Activated CD4-positive, alpha-beta memory T cell treated with anti-CD3 and anti-CD28 coated beads for 36 hours (primary cell): ENCODE results near the gene ACOT11. TPM values are rescaled to one million over a fixed set of nuclear protein-coding genes. Genes with fewer than 3 reads are reported as not detected.

Experiments used
- CTCF ChIA-PET: fragments of 350-600 bp; sonication (Branson Sonifier 250); formaldehyde crosslinking; loops from one replicate; lab custom pipeline; 2021; ENCODE audit warnings: antibody characterized with exemption, inconsistent platforms; lab: Charles Lee
- POLR2A ChIA-PET: fragments of 350-600 bp; sonication (Branson Sonifier 250); formaldehyde crosslinking; loops from one replicate; lab custom pipeline; 2021; ENCODE audit warnings: antibody characterized with exemption; lab: Charles Lee
- DNase-seq: peaks from one replicate; pipeline ENCODE4 v3.0.0-alpha.2; 2020
- H3K27ac Mint-ChIP-seq: one replicate; pipeline ENCODE4 v1.8.0; 2021; ENCODE audit warnings: mixed read lengths
- H3K27me3 Mint-ChIP-seq: one replicate; pipeline ENCODE4 v1.8.0; 2021; ENCODE audit warnings: mixed read lengths
- H3K36me3 Mint-ChIP-seq: one replicate; pipeline ENCODE4 v1.8.0; 2021; ENCODE audit warnings: mixed read lengths
- H3K4me1 Mint-ChIP-seq: one replicate; pipeline ENCODE4 v1.8.0; 2021; ENCODE audit warnings: low read depth, mixed read lengths
- H3K4me3 Mint-ChIP-seq: one replicate; pipeline ENCODE4 v1.8.0; 2021; ENCODE audit warnings: mild to moderate bottlenecking, mixed read lengths
- H3K9me3 Mint-ChIP-seq: one replicate; pipeline ENCODE4 v1.8.0; 2021; ENCODE audit warnings: mixed read lengths
- intact Hi-C: fragments of 100-400 bp; cut with micrococcal nuclease; formaldehyde crosslinking; loops from one replicate; pipeline ENCODE4 v1.15.1; 2023
- total RNA-seq, 2 experiments: library from RNA; stranded (reverse); gene quantifications; one replicate each; pipeline ENCODE4 v1.2.3, GENCODE V29; 2021

ACOT11 gene
- total RNA-seq, 2 experiments from 2014 or later = 0.99 to 1.1 TPM

GRCh38 chr1:54600947-54601721, 53.1 kb downstream of the ACOT11 start:
- no peaks in the 10 kb centered on the region for H3K36me3 Mint-ChIP-seq
- peaks cover 12% of the 10 kb centered on the region for H3K4me1 Mint-ChIP-seq
- CTCF ChIA-PET = no interaction called here
- H3K9me3 Mint-ChIP-seq = no peaks in the 10 kb centered on the region
- no peak for DNase-seq
- no peak overlapping the region for H3K4me3 Mint-ChIP-seq
- H3K27ac Mint-ChIP-seq = no peak overlapping the region
- POLR2A ChIA-PET = no interaction called here
- intact Hi-C loops = no loop called here
- H3K27me3 Mint-ChIP-seq = no peaks in the 10 kb centered on the region

GRCh38 chr1:54601730-54602129, 53.7 kb downstream of the ACOT11 start:
- intact Hi-C loops = no loop called here
- peaks cover 12% of the 10 kb centered on the region for H3K4me1 Mint-ChIP-seq
- no peak overlapping the region for H3K27ac Mint-ChIP-seq
- DNase-seq = no peak
- CTCF ChIA-PET = no interaction called here
- no peaks in the 10 kb centered on the region for H3K9me3 Mint-ChIP-seq
- POLR2A ChIA-PET = no interaction called here
- H3K4me3 Mint-ChIP-seq = no peak overlapping the region
- no peaks in the 10 kb centered on the region for H3K36me3 Mint-ChIP-seq
- H3K27me3 Mint-ChIP-seq = no peaks in the 10 kb centered on the region

GRCh38 chr1:54602554-54602953, 54.5 kb downstream of the ACOT11 start:
- intact Hi-C loops = no loop called here
- no peak for DNase-seq
- Mint-ChIP-seq H3K36me3 (no peaks in the 10 kb centered on the region), H3K4me3 (no peak overlapping the region), H3K4me1 (peaks cover 12% of the 10 kb centered on the region), H3K27me3 (no peaks in the 10 kb centered on the region), H3K9me3 (no peaks in the 10 kb centered on the region), H3K27ac (no peak overlapping the region)
- ChIA-PET CTCF (no interaction called here), POLR2A (no interaction called here)

- H3K27me3 Mint-ChIP-seq = no peaks in the 10 kb centered on the region
- ChIA-PET POLR2A (no interaction called here), CTCF (no interaction called here)
- no peaks in the 10 kb centered on the region for H3K36me3 Mint-ChIP-seq
- DNase-seq = no peak
- no peaks in the 10 kb centered on the region for H3K9me3 Mint-ChIP-seq
- peaks cover 12% of the 10 kb centered on the region for H3K4me1 Mint-ChIP-seq
- no peak overlapping the region for H3K27ac Mint-ChIP-seq
- intact Hi-C loops = no loop called here
- H3K4me3 Mint-ChIP-seq = no peak overlapping the region
Measured at GRCh38 chr1:54603241-54603640, 55.2 kb downstream of the ACOT11 start.

- no peak overlapping the region for H3K4me3 Mint-ChIP-seq
- H3K27ac Mint-ChIP-seq = no peak overlapping the region
- CTCF ChIA-PET = no interaction called here
- POLR2A ChIA-PET = no interaction called here
- no peaks in the 10 kb centered on the region for H3K9me3 Mint-ChIP-seq
- H3K27me3 Mint-ChIP-seq = no peaks in the 10 kb centered on the region
- no peaks in the 10 kb centered on the region for H3K36me3 Mint-ChIP-seq
- peaks cover 12% of the 10 kb centered on the region for H3K4me1 Mint-ChIP-seq
- no peak for DNase-seq
- intact Hi-C loops = no loop called here
Measured at GRCh38 chr1:54604051-54604450, 56.0 kb downstream of the ACOT11 start.

- Mint-ChIP-seq H3K9me3 (no peaks in the 10 kb centered on the region), H3K27ac (no peak overlapping the region), H3K36me3 (no peaks in the 10 kb centered on the region), H3K27me3 (no peaks in the 10 kb centered on the region), H3K4me3 (no peak overlapping the region), H3K4me1 (peaks cover 12% of the 10 kb centered on the region)
- ChIA-PET CTCF (no interaction called here), POLR2A (no interaction called here)
- DNase-seq = peak; percentile 50
- intact Hi-C loops = no loop called here
Measured at GRCh38 chr1:54604572-54605370, 56.7 kb downstream of the ACOT11 start.

- Mint-ChIP-seq H3K27ac (no peak overlapping the region), H3K4me1 (peaks cover 12% of the 10 kb centered on the region), H3K9me3 (no peaks in the 10 kb centered on the region), H3K36me3 (no peaks in the 10 kb centered on the region), H3K4me3 (no peak overlapping the region), H3K27me3 (no peaks in the 10 kb centered on the region)
- CTCF ChIA-PET = no interaction called here
- intact Hi-C loops = no loop called here
- no peak for DNase-seq
- POLR2A ChIA-PET = no interaction called here
Measured at GRCh38 chr1:54606096-54606989, 58.3 kb downstream of the ACOT11 start.

GRCh38 chr1:54606990-54607325, 58.9 kb downstream of the ACOT11 start:
- ChIA-PET CTCF (no interaction called here), POLR2A (no interaction called here)
- no peak overlapping the region for H3K27ac Mint-ChIP-seq
- no peaks in the 10 kb centered on the region for H3K36me3 Mint-ChIP-seq
- no peak for DNase-seq
- peaks cover 12% of the 10 kb centered on the region for H3K4me1 Mint-ChIP-seq
- no peak overlapping the region for H3K4me3 Mint-ChIP-seq
- H3K9me3 Mint-ChIP-seq = no peaks in the 10 kb centered on the region
- intact Hi-C loops = no loop called here
- no peaks in the 10 kb centered on the region for H3K27me3 Mint-ChIP-seq

- intact Hi-C loops = no loop called here
- Mint-ChIP-seq H3K36me3 (no peaks in the 10 kb centered on the region), H3K4me3 (no peak overlapping the region), H3K27ac (no peak overlapping the region), H3K27me3 (no peaks in the 10 kb centered on the region), H3K9me3 (no peaks in the 10 kb centered on the region), H3K4me1 (peaks cover 12% of the 10 kb centered on the region)
- POLR2A ChIA-PET = no interaction called here
- CTCF ChIA-PET = no interaction called here
- DNase-seq = no peak
Measured at GRCh38 chr1:54607821-54608565, 60.0 kb downstream of the ACOT11 start.

GRCh38 chr1:54608566-54609230, 60.7 kb downstream of the ACOT11 start:
- DNase-seq = no peak
- Mint-ChIP-seq H3K27me3 (no peaks in the 10 kb centered on the region), H3K36me3 (no peaks in the 10 kb centered on the region), H3K4me1 (peaks cover 12% of the 10 kb centered on the region), H3K27ac (no peak overlapping the region), H3K4me3 (no peak overlapping the region), H3K9me3 (no peaks in the 10 kb centered on the region)
- CTCF ChIA-PET = no interaction called here
- intact Hi-C loops = no loop called here
- POLR2A ChIA-PET = no interaction called here

GRCh38 chr1:54609301-54609921, 61.4 kb downstream of the ACOT11 start:
- no peaks in the 10 kb centered on the region for H3K27me3 Mint-ChIP-seq
- H3K27ac Mint-ChIP-seq = no peak overlapping the region
- no peaks in the 10 kb centered on the region for H3K9me3 Mint-ChIP-seq
- no peak overlapping the region for H3K4me3 Mint-ChIP-seq
- intact Hi-C loops = no loop called here
- DNase-seq = no peak
- peaks cover 8% of the 10 kb centered on the region for H3K4me1 Mint-ChIP-seq
- ChIA-PET POLR2A (no interaction called here), CTCF (no interaction called here)
- H3K36me3 Mint-ChIP-seq = no peaks in the 10 kb centered on the region
